DOHH2 (cell line): ENCODE data around the gene UBE2Q1.

ENCODE experiments used
- H3F3A ChIP-seq: fragments of 200-600 bp; sonication (generic), shearing (Covaris generic); 2 replicates; pipeline ENCODE4 v1.6.0; 2016; ENCODE audit warnings: antibody characterized with exemption, mild to moderate bottlenecking; ENCODE audit not compliant: control insufficient read depth, insufficient read depth
- H3K27ac ChIP-seq: fragments of 200-600 bp; sonication (generic); 2 replicates; pipeline ENCODE4 v1.5.1; 2014; ENCODE audit warnings: low read depth, mild to moderate bottlenecking, low read length, moderate library complexity
- H3K27me3 ChIP-seq: fragments of 200-600 bp; sonication (generic); 2 replicates; pipeline ENCODE4 v1.6.1; 2014; ENCODE audit warnings: mild to moderate bottlenecking, low read length, mixed read lengths; ENCODE audit not compliant: control insufficient read depth
- H3K36me3 ChIP-seq: fragments of 200-600 bp; sonication (generic); 2 replicates; pipeline ENCODE4 v1.6.1; 2014; ENCODE audit warnings: mild to moderate bottlenecking, low read length, moderate library complexity, mixed read lengths; ENCODE audit not compliant: control insufficient read depth
- H3K4me1 ChIP-seq: fragments of 200-600 bp; sonication (generic); 2 replicates; pipeline ENCODE4 v1.6.1; 2014; ENCODE audit warnings: mild to moderate bottlenecking, low read length, mixed read lengths; ENCODE audit not compliant: control insufficient read depth
- H3K4me2 ChIP-seq: fragments of 200-600 bp; sonication (generic); 2 replicates; pipeline ENCODE4 v1.6.0; 2014; ENCODE audit warnings: mild to moderate bottlenecking, low read length, moderate library complexity
- H3K4me3 ChIP-seq: fragments of 200-600 bp; sonication (generic); 2 replicates; pipeline ENCODE4 v1.5.1; 2014; ENCODE audit warnings: mild to moderate bottlenecking, low read length, mixed read lengths
- H3K79me2 ChIP-seq: fragments of 200-600 bp; sonication (generic); 2 replicates; pipeline ENCODE4 v1.6.1; 2014; ENCODE audit warnings: mild to moderate bottlenecking, low read length, mixed read lengths; ENCODE audit not compliant: control insufficient read depth
- H3K9me2 ChIP-seq: fragments of 200-600 bp; sonication (generic); replicated peaks from 2 replicates; pipeline ENCODE4 v1.6.1; 2014; ENCODE audit warnings: mild to moderate bottlenecking, low read length, mixed read lengths; ENCODE audit not compliant: control insufficient read depth
- H3K9me3 ChIP-seq: fragments of 200-600 bp; sonication (generic); 2 replicates; pipeline ENCODE4 v1.6.1; 2014; ENCODE audit warnings: antibody characterized with exemption, low read length, mixed read lengths; ENCODE audit not compliant: control insufficient read depth, insufficient read depth
- H4K20me1 ChIP-seq: fragments of 200-600 bp; sonication (generic); 2 replicates; pipeline ENCODE4 v1.6.0; 2014; ENCODE audit warnings: low read depth, mild to moderate bottlenecking, antibody characterized with exemption, low read length, moderate library complexity; ENCODE audit not compliant: control insufficient read depth, insufficient read depth
- EZH2phosphoT487 ChIP-seq: fragments of 200-600 bp; sonication (generic); IDR thresholded peaks from 2 replicates; pipeline ENCODE4 v1.6.1; 2017; ENCODE audit warnings: borderline replicate concordance, mild to moderate bottlenecking, antibody characterized with exemption, low read length, moderate library complexity, mixed read lengths
- TF ChIP-seq, protein P1 (sequence below): fragments of 200-600 bp; sonication (generic); IDR thresholded peaks from one replicate; pipeline ENCODE4 v1.5.1; 2014; ENCODE audit warnings: antibody characterized with exemption, mild to moderate bottlenecking, low read depth, low read length; ENCODE audit not compliant: poor library complexity, severe bottlenecking

Gene UBE2Q1

DNA sequence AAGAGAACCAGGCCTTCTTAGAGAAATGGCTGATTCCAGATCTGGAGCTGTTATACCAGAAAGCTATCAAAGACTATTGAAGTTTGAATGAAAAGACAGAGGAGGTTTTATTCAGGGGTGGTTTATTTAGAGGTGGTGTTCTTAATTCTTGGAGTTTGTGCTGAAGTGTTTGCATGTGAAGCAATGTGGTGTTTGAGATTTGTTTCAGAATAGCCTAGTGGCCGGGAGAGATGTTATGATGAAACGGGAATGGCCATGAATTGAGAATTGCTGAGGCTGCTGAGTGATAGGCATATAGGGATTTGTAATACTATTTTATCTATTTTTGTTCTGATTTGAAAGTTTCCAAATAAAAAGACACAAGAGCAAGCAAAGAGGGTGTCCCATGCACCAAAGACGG is 45.7 kb downstream of the UBE2Q1 start:
- no peaks in the 10 kb centered on the region for H3K36me3 ChIP-seq
- no peaks in the 10 kb centered on the region for H3K79me2 ChIP-seq
- no peak overlapping the region for H3K27ac ChIP-seq
- no peak overlapping the region for H3K4me3 ChIP-seq
- no peaks in the 10 kb centered on the region for H4K20me1 ChIP-seq
- H3K27me3 ChIP-seq, result peaks cover 43% of the 10 kb centered on the region
- H3F3A ChIP-seq, result no peaks in the 10 kb centered on the region
- no peaks in the 10 kb centered on the region for H3K4me1 ChIP-seq
- no peaks in the 10 kb centered on the region for H3K9me2 ChIP-seq
- no peak for TF ChIP-seq EZH2phosphoT487
- TF ChIP-seq, protein P1, sequence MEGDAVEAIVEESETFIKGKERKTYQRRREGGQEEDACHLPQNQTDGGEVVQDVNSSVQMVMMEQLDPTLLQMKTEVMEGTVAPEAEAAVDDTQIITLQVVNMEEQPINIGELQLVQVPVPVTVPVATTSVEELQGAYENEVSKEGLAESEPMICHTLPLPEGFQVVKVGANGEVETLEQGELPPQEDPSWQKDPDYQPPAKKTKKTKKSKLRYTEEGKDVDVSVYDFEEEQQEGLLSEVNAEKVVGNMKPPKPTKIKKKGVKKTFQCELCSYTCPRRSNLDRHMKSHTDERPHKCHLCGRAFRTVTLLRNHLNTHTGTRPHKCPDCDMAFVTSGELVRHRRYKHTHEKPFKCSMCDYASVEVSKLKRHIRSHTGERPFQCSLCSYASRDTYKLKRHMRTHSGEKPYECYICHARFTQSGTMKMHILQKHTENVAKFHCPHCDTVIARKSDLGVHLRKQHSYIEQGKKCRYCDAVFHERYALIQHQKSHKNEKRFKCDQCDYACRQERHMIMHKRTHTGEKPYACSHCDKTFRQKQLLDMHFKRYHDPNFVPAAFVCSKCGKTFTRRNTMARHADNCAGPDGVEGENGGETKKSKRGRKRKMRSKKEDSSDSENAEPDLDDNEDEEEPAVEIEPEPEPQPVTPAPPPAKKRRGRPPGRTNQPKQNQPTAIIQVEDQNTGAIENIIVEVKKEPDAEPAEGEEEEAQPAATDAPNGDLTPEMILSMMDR, result no peak
- no peak overlapping the region for H3K4me2 ChIP-seq
- H3K9me3 ChIP-seq, result no peaks in the 10 kb centered on the region

DNA sequence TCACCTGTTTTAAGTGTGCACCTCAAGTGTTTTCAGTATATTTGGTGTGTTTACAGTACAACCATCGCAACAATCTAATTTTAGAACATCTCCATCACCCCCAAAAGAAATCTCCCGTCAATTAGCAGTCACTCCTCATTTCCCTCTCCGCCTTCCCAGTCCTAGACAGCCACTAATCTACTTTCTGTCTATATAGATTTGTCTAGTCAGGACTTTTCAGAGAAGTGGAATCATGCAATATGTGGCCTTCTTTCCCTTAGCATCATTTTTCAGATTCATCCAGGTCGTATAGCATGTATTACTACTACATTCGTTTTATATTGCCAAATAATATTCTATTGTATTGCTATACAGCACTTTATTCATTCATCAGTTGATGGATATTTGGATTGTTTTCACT is 54.6 kb downstream of the UBE2Q1 start:
- H3K9me2 ChIP-seq, result no peaks in the 10 kb centered on the region
- H4K20me1 ChIP-seq, result no peaks in the 10 kb centered on the region
- TF ChIP-seq, protein P1, result no peak
- no peak for TF ChIP-seq EZH2phosphoT487
- H3K27me3 ChIP-seq, result peaks cover 45% of the 10 kb centered on the region
- 0 out of 2 replicates have a peak, but pooled peaks cover under 1% of the 10 kb centered on the region for H3F3A ChIP-seq
- no peaks in the 10 kb centered on the region for H3K9me3 ChIP-seq
- no peaks in the 10 kb centered on the region for H3K79me2 ChIP-seq
- no peak overlapping the region for H3K4me3 ChIP-seq
- peaks cover 4% of the 10 kb centered on the region for H3K4me1 ChIP-seq
- no peaks in the 10 kb centered on the region for H3K36me3 ChIP-seq
- H3K27ac ChIP-seq, result no peak overlapping the region
- no peak overlapping the region for H3K4me2 ChIP-seq

DNA sequence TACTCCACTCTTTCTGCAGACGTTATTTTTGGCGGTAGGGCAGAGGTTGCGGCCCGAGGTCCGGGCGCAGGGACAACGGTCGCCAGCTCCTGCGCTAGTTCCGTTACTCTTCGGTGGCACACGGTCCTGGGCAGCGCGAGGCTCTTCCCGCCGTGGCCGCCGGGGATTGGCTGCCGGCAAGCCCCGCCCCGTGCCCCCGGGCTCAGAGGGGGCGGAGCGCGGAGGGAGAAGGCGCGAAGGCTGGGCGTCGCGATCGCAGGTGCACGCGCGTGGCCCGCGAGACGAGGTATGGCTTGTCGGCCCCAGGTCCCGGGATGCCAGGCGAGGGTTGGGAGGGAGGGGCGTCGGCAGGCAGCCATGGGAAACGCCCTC is 55.7 kb downstream of the UBE2Q1 start:
- Histone ChIP-seq H3K36me3 (no peaks in the 10 kb centered on the region), H3K4me2 (no peak overlapping the region), H3K9me2 (no peaks in the 10 kb centered on the region), H3K4me3 (no peak overlapping the region), H3K79me2 (no peaks in the 10 kb centered on the region), H3K4me1 (peaks cover 6% of the 10 kb centered on the region), H3F3A (0 out of 2 replicates have a peak, but pooled peaks cover 3% of the 10 kb centered on the region), H3K27ac (no peak overlapping the region), H4K20me1 (no peaks in the 10 kb centered on the region), H3K9me3 (no peaks in the 10 kb centered on the region), H3K27me3 (peaks cover 38% of the 10 kb centered on the region)
- TF ChIP-seq EZH2phosphoT487, result no peak
- TF ChIP-seq, protein P1, result no peak
